ENCODE measurements around the gene SLC6A2. TPM values are rescaled to one million over a fixed set of nuclear protein-coding genes. Genes with fewer than 3 reads are reported as not detected.

SLC6A2 gene
- total RNA-seq, 2 experiments from 2014 or later = not detected

DNA sequence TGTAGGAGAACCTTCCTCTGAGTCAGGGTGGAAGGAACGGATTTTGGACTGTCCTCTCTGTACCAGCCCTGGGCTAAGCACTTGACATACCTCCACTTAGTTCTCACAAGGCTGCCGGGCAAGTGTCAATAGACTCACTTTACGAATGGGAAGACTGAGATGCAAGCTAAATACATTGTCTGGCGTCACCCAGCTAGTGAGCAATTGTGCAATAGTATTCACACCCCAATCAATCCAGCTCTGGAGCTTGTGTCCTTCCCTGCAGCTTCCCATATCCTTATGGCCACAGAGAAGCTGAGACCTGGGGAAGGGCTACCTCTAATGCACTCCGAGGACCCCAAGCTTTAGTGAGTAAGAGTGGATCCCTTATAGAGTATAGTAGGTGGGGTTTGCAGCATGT is 39.8 kb downstream of the SLC6A2 start:
- DNase-seq (no peak), ATAC-seq (ENCODE audit: poor library complexity) (no peak)

DNA sequence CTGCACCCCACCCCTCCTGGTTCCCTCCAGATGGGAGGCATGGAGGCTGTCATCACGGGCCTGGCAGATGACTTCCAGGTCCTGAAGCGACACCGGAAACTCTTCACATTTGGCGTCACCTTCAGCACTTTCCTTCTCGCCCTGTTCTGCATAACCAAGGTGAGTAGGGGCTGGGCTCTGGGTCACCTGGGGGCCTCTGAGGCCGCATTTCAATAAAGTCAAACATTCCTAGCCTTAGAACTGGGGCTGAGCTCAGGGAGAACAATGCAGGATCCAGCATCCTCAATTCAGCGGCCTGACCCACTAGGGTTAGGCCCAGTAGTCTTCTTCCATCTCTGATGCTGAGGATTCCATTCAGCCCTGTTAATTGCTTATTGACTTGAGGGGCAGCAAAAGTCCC is 42.1 kb downstream of the SLC6A2 start:
- no peaks in the 10 kb centered on the region for H3K27me3 Mint-ChIP-seq
- no peak overlapping the region for H3K27ac ChIP-seq (ENCODE audit: low read depth in 1 of 2, low read length in 2 of 2)
- H3K4me1 ChIP-seq (ENCODE audit: insufficient read depth, low read length) = no peaks in the 10 kb centered on the region
- ChIA-PET POLR2A (no interaction called here), CTCF (no interaction called here)
- H3K4me3 Mint-ChIP-seq = no peak overlapping the region
- H3K9me3 ChIP-seq (ENCODE audit: control insufficient read depth in 1 of 2, insufficient read depth in 1 of 2, low read length in 2 of 2) = no peaks in the 10 kb centered on the region
- DNase-seq = no peak
- H3K36me3 Mint-ChIP-seq (ENCODE audit: low read depth) = no peaks in the 10 kb centered on the region
- no peak overlapping the region for H3K27ac Mint-ChIP-seq
- intact Hi-C loops (cut with DNase I, micrococcal nuclease) = no loop called here
- no peaks in the 10 kb centered on the region for H3K4me1 Mint-ChIP-seq (ENCODE audit: low read depth)
- no peaks in the 10 kb centered on the region for H3K36me3 ChIP-seq (ENCODE audit: insufficient read depth, low read length)
- TF ChIP-seq, protein P1, sequence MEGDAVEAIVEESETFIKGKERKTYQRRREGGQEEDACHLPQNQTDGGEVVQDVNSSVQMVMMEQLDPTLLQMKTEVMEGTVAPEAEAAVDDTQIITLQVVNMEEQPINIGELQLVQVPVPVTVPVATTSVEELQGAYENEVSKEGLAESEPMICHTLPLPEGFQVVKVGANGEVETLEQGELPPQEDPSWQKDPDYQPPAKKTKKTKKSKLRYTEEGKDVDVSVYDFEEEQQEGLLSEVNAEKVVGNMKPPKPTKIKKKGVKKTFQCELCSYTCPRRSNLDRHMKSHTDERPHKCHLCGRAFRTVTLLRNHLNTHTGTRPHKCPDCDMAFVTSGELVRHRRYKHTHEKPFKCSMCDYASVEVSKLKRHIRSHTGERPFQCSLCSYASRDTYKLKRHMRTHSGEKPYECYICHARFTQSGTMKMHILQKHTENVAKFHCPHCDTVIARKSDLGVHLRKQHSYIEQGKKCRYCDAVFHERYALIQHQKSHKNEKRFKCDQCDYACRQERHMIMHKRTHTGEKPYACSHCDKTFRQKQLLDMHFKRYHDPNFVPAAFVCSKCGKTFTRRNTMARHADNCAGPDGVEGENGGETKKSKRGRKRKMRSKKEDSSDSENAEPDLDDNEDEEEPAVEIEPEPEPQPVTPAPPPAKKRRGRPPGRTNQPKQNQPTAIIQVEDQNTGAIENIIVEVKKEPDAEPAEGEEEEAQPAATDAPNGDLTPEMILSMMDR (IDR thresholded peaks at IDR 0.05) = no peak
- no peak overlapping the region for H3K4me3 ChIP-seq (ENCODE audit: low read length)
- ATAC-seq (ENCODE audit: poor library complexity) = no peak
- no peaks in the 10 kb centered on the region for H3K27me3 ChIP-seq (ENCODE audit: control insufficient read depth in 1 of 2, insufficient read depth in 2 of 2, low read length in 2 of 2)
- no peaks in the 10 kb centered on the region for H3K9me3 Mint-ChIP-seq

More for the DNA sequence above, 39.8 kb downstream of the SLC6A2 start:
- Histone ChIP-seq H3K4me1 (ENCODE audit: insufficient read depth, low read length) (no peaks in the 10 kb centered on the region), H3K27ac (ENCODE audit: low read depth in 1 of 2, low read length in 2 of 2) (no peak overlapping the region), H3K9me3 (ENCODE audit: control insufficient read depth in 1 of 2, insufficient read depth in 1 of 2, low read length in 2 of 2) (no peaks in the 10 kb centered on the region), H3K27me3 (ENCODE audit: control insufficient read depth in 1 of 2, insufficient read depth in 2 of 2, low read length in 2 of 2) (no peaks in the 10 kb centered on the region), H3K4me3 (ENCODE audit: low read length) (no peak overlapping the region), H3K36me3 (ENCODE audit: insufficient read depth, low read length) (no peaks in the 10 kb centered on the region)
- Mint-ChIP-seq H3K27ac (no peak overlapping the region), H3K36me3 (ENCODE audit: low read depth) (no peaks in the 10 kb centered on the region), H3K9me3 (no peaks in the 10 kb centered on the region), H3K4me3 (no peak overlapping the region), H3K4me1 (ENCODE audit: low read depth) (no peaks in the 10 kb centered on the region), H3K27me3 (no peaks in the 10 kb centered on the region)
- ChIA-PET CTCF (interaction anchor here (0.9 kb wide), 1 partner anchor 230 kb away, joined by 3 read pairs; no protein-coding TSS in a partner anchor), POLR2A (no interaction called here)
- intact Hi-C loops (cut with DNase I, micrococcal nuclease) = no loop called here
- TF ChIP-seq, protein P1 (IDR thresholded peaks at IDR 0.05) = no peak

DNA sequence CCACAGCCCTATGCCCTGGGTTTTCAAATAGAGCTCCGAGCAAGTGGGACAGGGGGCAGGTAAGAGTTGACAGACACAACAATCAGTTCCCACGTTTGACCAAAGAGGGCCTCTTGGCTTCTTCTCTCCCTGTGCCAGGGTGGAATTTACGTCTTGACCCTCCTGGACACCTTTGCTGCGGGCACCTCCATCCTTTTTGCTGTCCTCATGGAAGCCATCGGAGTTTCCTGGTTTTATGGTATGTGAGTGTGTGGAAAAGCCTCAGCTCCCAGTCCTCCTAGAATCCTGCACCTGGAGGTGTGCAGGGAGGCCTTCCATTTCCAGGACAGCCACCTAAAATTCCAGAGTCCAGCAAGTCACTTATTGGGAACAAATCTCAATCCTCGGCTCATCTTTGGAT is 42.5 kb downstream of the SLC6A2 start:
- Histone ChIP-seq H3K9me3 (ENCODE audit: control insufficient read depth in 1 of 2, insufficient read depth in 1 of 2, low read length in 2 of 2) (no peaks in the 10 kb centered on the region), H3K36me3 (ENCODE audit: insufficient read depth, low read length) (no peaks in the 10 kb centered on the region), H3K4me1 (ENCODE audit: insufficient read depth, low read length) (peaks cover 4% of the 10 kb centered on the region), H3K4me3 (ENCODE audit: low read length) (no peak overlapping the region), H3K27ac (ENCODE audit: low read depth in 1 of 2, low read length in 2 of 2) (no peak overlapping the region), H3K27me3 (ENCODE audit: control insufficient read depth in 1 of 2, insufficient read depth in 2 of 2, low read length in 2 of 2) (no peaks in the 10 kb centered on the region)
- intact Hi-C loops (cut with DNase I, micrococcal nuclease) = no loop called here
- ChIA-PET POLR2A (no interaction called here), CTCF (no interaction called here)
- DNase-seq = no peak
- no peaks in the 10 kb centered on the region for H3K27me3 Mint-ChIP-seq
- H3K4me3 Mint-ChIP-seq = no peak overlapping the region
- no peak overlapping the region for H3K27ac Mint-ChIP-seq
- ATAC-seq (ENCODE audit: poor library complexity) = no peak
- no peaks in the 10 kb centered on the region for H3K36me3 Mint-ChIP-seq (ENCODE audit: low read depth)
- H3K4me1 Mint-ChIP-seq (ENCODE audit: low read depth) = no peaks in the 10 kb centered on the region
- TF ChIP-seq, protein P1 (IDR thresholded peaks at IDR 0.05) = no peak
- no peaks in the 10 kb centered on the region for H3K9me3 Mint-ChIP-seq
